GM23248 (cell line): ENCODE results near the gene INTS7.

ENCODE experiments used
- EZH2 ChIP-seq: fragments of 200-600 bp; sonication (generic); IDR thresholded peaks from 2 replicates; pipeline ENCODE4 v1.6.1; 2018; ENCODE audit warnings: antibody characterized with exemption, mild to moderate bottlenecking; ENCODE audit not compliant: insufficient read depth, poor library complexity, severe bottlenecking
- EZH2phosphoT487 ChIP-seq: fragments of 200-600 bp; sonication (generic); IDR thresholded peaks from 2 replicates; pipeline ENCODE4 v1.6.1; 2018; ENCODE audit warnings: antibody characterized with exemption, moderate library complexity, mild to moderate bottlenecking, low read depth; ENCODE audit not compliant: insufficient read depth

DNA sequence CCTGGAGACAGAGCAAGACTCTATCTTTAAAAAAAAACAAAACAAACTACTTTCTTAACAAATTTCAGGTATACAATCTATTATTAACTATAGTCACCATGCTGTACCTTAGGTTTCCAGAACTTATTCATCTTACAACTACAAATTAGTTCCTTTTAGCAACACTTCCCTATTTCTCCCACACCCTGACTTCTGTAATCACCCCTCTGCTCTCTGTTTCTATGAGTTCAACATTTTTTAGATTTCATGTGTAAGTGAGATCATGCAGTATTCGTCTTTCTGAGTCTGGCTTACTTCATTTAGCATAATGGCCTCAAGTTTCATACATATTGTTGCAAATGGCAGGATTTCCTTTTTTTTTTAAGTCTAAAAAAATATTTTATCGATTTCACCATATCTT lies 126.9 kb downstream of the INTS7 start:
- TF ChIP-seq EZH2 (no peak), EZH2phosphoT487 (no peak)
